ENCODE results near the gene ADORA1. TPM values are rescaled to one million over a fixed set of nuclear protein-coding genes. Genes with fewer than 3 reads are reported as not detected.

ADORA1 gene
- total and polyA plus RNA-seq, 10 of the 15 experiments (the other 5 are each of a cell fraction or from before 2014, with no cell fraction given) = not detected

DNA sequence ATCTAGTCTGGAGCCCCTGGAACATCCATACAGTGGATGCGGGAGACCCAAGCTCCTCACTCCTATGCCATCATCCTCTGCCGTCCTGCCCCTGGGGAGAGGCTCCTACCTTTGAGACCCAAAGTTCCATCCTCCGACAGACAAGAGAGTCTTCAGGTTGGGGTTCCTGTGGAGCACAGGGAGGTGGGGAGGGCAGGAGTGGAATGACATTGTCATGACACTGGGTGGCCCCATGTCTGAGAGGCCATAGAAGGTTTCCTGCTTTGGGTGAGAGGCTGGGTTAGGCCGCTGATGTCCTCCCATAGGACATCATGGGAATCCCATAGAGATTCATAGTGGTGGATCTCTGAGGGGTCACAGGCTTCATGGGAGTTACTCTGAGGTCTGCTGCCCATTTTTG is 56.9 kb downstream of the ADORA1 start:
- H3K4me2 ChIP-seq (ENCODE audit: control insufficient read depth, insufficient read depth) = no peak overlapping the region
- POLR2A ChIA-PET = no interaction called here
- no peak overlapping the region for H3K9ac ChIP-seq (ENCODE audit: control insufficient read depth, insufficient read depth, low read length)
- intact Hi-C loops (cut with micrococcal nuclease; ENCODE audit: unreplicated experiment) = no loop called here
- ATAC-seq = no peak
- no peak for DNase-seq (ENCODE audit: low read depth, low spot score)
- no peaks in the 10 kb centered on the region for H3K36me3 ChIP-seq (ENCODE audit: control insufficient read depth in 2 of 2, insufficient read depth in 2 of 2, low read length in 1 of 2)
- CTCF ChIA-PET = interaction anchor here (1.3 to 3.6 kb wide), 2 partner anchors 12 to 32 kb away, joined by 3 to 25 read pairs; no protein-coding TSS in a partner anchor
- H3K4me3 ChIP-seq = no peak overlapping the region
- H3K27ac ChIP-seq (ENCODE audit: control insufficient read depth, insufficient read depth) = no peak overlapping the region
- no peak for FAIRE-seq
- H3K27me3 ChIP-seq (replicated peaks in 1 of 2; ENCODE audit: control insufficient read depth in 2 of 2, insufficient read depth in 2 of 2, low read length in 1 of 2) = no peaks in the 10 kb centered on the region; a peak in 1 of 4 replicates
- no peaks in the 10 kb centered on the region for H3K9me3 ChIP-seq (replicated peaks; ENCODE audit: control insufficient read depth, insufficient read depth, low read length)
- H4K20me1 ChIP-seq (ENCODE audit: control insufficient read depth, insufficient read depth) = no peaks in the 10 kb centered on the region
- RAD21 ChIA-PET (ENCODE audit: unreplicated experiment) = no interaction called here
- no peaks in the 10 kb centered on the region for H3K79me2 ChIP-seq (ENCODE audit: control insufficient read depth, insufficient read depth, low read length)
- TF ChIP-seq, protein P1, sequence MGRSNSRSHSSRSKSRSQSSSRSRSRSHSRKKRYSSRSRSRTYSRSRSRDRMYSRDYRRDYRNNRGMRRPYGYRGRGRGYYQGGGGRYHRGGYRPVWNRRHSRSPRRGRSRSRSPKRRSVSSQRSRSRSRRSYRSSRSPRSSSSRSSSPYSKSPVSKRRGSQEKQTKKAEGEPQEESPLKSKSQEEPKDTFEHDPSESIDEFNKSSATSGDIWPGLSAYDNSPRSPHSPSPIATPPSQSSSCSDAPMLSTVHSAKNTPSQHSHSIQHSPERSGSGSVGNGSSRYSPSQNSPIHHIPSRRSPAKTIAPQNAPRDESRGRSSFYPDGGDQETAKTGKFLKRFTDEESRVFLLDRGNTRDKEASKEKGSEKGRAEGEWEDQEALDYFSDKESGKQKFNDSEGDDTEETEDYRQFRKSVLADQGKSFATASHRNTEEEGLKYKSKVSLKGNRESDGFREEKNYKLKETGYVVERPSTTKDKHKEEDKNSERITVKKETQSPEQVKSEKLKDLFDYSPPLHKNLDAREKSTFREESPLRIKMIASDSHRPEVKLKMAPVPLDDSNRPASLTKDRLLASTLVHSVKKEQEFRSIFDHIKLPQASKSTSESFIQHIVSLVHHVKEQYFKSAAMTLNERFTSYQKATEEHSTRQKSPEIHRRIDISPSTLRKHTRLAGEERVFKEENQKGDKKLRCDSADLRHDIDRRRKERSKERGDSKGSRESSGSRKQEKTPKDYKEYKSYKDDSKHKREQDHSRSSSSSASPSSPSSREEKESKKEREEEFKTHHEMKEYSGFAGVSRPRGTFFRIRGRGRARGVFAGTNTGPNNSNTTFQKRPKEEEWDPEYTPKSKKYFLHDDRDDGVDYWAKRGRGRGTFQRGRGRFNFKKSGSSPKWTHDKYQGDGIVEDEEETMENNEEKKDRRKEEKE (IDR thresholded peaks at IDR 0.05) = no peak
- TF ChIP-seq WRNIP1 (IDR thresholded peaks at IDR 0.05; ENCODE audit: borderline replicate concordance, low read depth, low read length) (no peak), CEBPB (IDR thresholded peaks at IDR 0.05; ENCODE audit: borderline replicate concordance in 1 of 2, low read depth in 2 of 2, low read length in 2 of 2) (no peak), E4F1 (IDR thresholded peaks at IDR 0.05; ENCODE audit: borderline replicate concordance, partially characterized antibody) (no peak), SMAD5 (IDR thresholded peaks at IDR 0.05; ENCODE audit: low read depth) (no peak)
- in situ Hi-C loops (cut with MboI) = no loop called here
- H2AFZ ChIP-seq (ENCODE audit: control insufficient read depth, low read depth, low read length) = no peak overlapping the region
- no TSS peak for BruUV-seq (replicated peaks)
- SMC1A ChIA-PET (ENCODE audit: uncharacterized antibody, unreplicated experiment) = interaction anchor here (3.4 kb wide), 1 partner anchor 11 kb away, joined by 10 read pairs; no protein-coding TSS in a partner anchor
- 0 out of 2 replicates have a peak, but pooled peaks cover 2% of the 10 kb centered on the region for H3K4me1 ChIP-seq (ENCODE audit: control insufficient read depth, insufficient read depth, low read length)
- 30% methylated on average over 4 of the region's 4 CpGs for WGBS (ENCODE audit: insufficient coverage, insufficient replicate concordance, low lambda C conversion rate, missing lambda C conversion rate)

All from GM12878 (cell line).